Spleen (tissue), 11 donors: ENCODE data around the gene PREPL. TPM values are rescaled to one million over a fixed set of nuclear protein-coding genes. Genes with fewer than 3 reads are reported as not detected.

ENCODE experiments used
- DNase-seq: peaks from one replicate; pipeline ENCODE4 v3.0.0-alpha.2; 2020
- H3K27ac ChIP-seq, 8 donors: fragments of 200-600 bp; sonication (generic) in 7 of 8; 1 replicate in 4 of 8; 2 replicates in 4 of 8; pipeline versions ENCODE4 v1.5.0 to v1.8.0; 2016 to 2021; ENCODE audit warnings: inconsistent platforms in 4 of 8, mild to moderate bottlenecking in 4 of 8, moderate library complexity in 1 of 8
- H3K27me3 ChIP-seq, 7 donors: fragments of 200-600 bp; sonication (generic) in 6 of 7; replicated peaks in 1 of 7; 1 replicate in 4 of 7; 2 replicates in 3 of 7; pipeline versions ENCODE4 v1.5.0 to v1.8.0; 2016 to 2021; ENCODE audit warnings: inconsistent platforms in 3 of 7, mild to moderate bottlenecking in 1 of 7
- H3K36me3 ChIP-seq, 6 donors: fragments of 200-600 bp; sonication (generic) in 5 of 6; 1 replicate in 4 of 6; 2 replicates in 2 of 6; pipeline versions ENCODE4 v1.5.0 to v1.8.0; 2016 to 2021; ENCODE audit warnings: inconsistent platforms in 2 of 6
- H3K4me1 ChIP-seq, 6 donors: fragments of 200-600 bp; sonication (generic) in 5 of 6; 1 replicate in 3 of 6; 2 replicates in 3 of 6; pipeline versions ENCODE4 v1.5.0 to v1.8.0; 2016 to 2021; ENCODE audit warnings: inconsistent platforms in 3 of 6
- H3K4me3 ChIP-seq, 8 donors: fragments of 200-600 bp; sonication (generic) in 7 of 8; 1 replicate in 4 of 8; 2 replicates in 4 of 8; pipeline versions ENCODE4 v1.5.0 to v1.8.0; 2016 to 2021; ENCODE audit warnings: inconsistent platforms in 4 of 8, mild to moderate bottlenecking in 4 of 8, moderate library complexity in 2 of 8
- H3K9me3 ChIP-seq, 8 donors: fragments of 200-600 bp; sonication (generic) in 7 of 8; 1 replicate in 4 of 8; 2 replicates in 4 of 8; pipeline versions ENCODE4 v1.5.0 to v1.8.0; 2016 to 2021; ENCODE audit warnings: inconsistent platforms in 4 of 8
- POLR2A ChIP-seq, 3 donors: fragments of 450-650 bp; IDR thresholded peaks; one replicate each; pipeline ENCODE4 v1.5.1; 2017; ENCODE audit warnings: antibody characterized with exemption in 3 of 3, mild to moderate bottlenecking in 1 of 3
- POLR2AphosphoS5 ChIP-seq, 3 donors: sonication (generic); formaldehyde crosslinking; IDR thresholded peaks; one replicate each; pipeline ENCODE4 v1.5.1; 2017; ENCODE audit warnings: antibody characterized with exemption in 3 of 3
- WGBS, 5 donors: extraction: QIAGEN DNeasy Blood & Tissue Kit in 3 of 5; methylation state at CpG; one replicate each; pipeline versions ENCODE4 v1.1.5 to v1.1.7; 2013 to 2018; 5-methylcytosine and 5-hydroxymethylcytosine counted together
- intact Hi-C: fragments of 100-400 bp; cut with DNase I; formaldehyde crosslinking; loops from one replicate; pipeline ENCODE4 v1.15.0; 2023; ENCODE audit warnings: low total_unique reads
- polyA plus RNA-seq, 3 donors: library from polyadenylated mRNA; stranded (reverse); fragments of 200-250 nt; gene quantifications; one replicate each; pipeline ENCODE4 v1.2.1, GENCODE V29; 2013
- total RNA-seq, 7 donors: library from RNA; depleted of rRNA in 3 of 7; stranded (reverse); fragments of >200 nt in 3 of 7; fragmentation: NEBNext Ultra II Directional in 4 of 7; extraction: Animal tissue kit (Norgen Biotek cat#: 25700) in 4 of 7; gene quantifications; one replicate each; pipeline versions ENCODE4 v1.1.0 to v1.2.1, GENCODE V29; 2016 to 2021
- TF ChIP-seq, protein P1 (sequence below), 11 experiments: fragments of 200-600 bp in 7 of 11; fragments of 450-650 bp in 4 of 11; sonication (generic) in 4 of 11; IDR thresholded peaks in 8 of 11; conservative IDR thresholded peaks in 3 of 11; 1 replicate in 7 of 11; 2 replicates in 4 of 11; pipeline versions ENCODE4 v1.4.0 to v1.8.0; 2016 to 2021; ENCODE audit warnings: antibody characterized with exemption in 11 of 11, inconsistent platforms in 4 of 11, mild to moderate bottlenecking in 1 of 11
- donor health status: healthy with polysubstance abuse.
- donor health status: DM: no; HTN: no; CAD: no; lungs with moderate emphysema.
- donor health status: DM: no; HTN: no; CAD: no.
- donor health status: Bipolar disorder and iron deficiency.
- donor health status: healthy.
- donor health status: DM: no; HTN: no; CAD: no.
- donor health status: DM: yes; HTN: yes; CAD: no.

PREPL gene
- total and polyA plus RNA-seq, 10 donors, result 4.0 to 34.4 (median 26.5) TPM

GRCh38 chr2:44301111-44301510, 60.2 kb downstream of the PREPL start:
- intact Hi-C loops, result no loop called here
- peaks cover 0 to 7% (median 0%) of the 10 kb centered on the region in 8 donors for H3K9me3 ChIP-seq
- TF ChIP-seq, protein P1, sequence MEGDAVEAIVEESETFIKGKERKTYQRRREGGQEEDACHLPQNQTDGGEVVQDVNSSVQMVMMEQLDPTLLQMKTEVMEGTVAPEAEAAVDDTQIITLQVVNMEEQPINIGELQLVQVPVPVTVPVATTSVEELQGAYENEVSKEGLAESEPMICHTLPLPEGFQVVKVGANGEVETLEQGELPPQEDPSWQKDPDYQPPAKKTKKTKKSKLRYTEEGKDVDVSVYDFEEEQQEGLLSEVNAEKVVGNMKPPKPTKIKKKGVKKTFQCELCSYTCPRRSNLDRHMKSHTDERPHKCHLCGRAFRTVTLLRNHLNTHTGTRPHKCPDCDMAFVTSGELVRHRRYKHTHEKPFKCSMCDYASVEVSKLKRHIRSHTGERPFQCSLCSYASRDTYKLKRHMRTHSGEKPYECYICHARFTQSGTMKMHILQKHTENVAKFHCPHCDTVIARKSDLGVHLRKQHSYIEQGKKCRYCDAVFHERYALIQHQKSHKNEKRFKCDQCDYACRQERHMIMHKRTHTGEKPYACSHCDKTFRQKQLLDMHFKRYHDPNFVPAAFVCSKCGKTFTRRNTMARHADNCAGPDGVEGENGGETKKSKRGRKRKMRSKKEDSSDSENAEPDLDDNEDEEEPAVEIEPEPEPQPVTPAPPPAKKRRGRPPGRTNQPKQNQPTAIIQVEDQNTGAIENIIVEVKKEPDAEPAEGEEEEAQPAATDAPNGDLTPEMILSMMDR (IDR thresholded peaks at IDR 0.05 in 8 of 11, conservative IDR thresholded peaks at IDR 0.05 in 3 of 11), result no peak
- TF ChIP-seq POLR2A (IDR thresholded peaks at IDR 0.05), result no peak
- H3K27ac ChIP-seq, result no peak overlapping the region
- no peaks in the 10 kb centered on the region for H3K4me1 ChIP-seq
- no peak for DNase-seq
- no peaks in the 10 kb centered on the region for H3K36me3 ChIP-seq
- H3K27me3 ChIP-seq, result no peaks in the 10 kb centered on the region
- no peak overlapping the region for H3K4me3 ChIP-seq
- WGBS, 5 donors, result 85 to 95% (median 90%) methylated on average over 4 to 5 of the region's 5 CpGs

GRCh38 chr2:44299635-44300034, 61.7 kb downstream of the PREPL start:
- 73 to 83% (median 81%) methylated on average over 4 of the region's 4 CpGs for WGBS, 5 donors
- DNase-seq, result no peak
- intact Hi-C loops, result no loop called here
- H3K9me3 ChIP-seq, result peaks cover 0 to 7% (median 0%) of the 10 kb centered on the region in 8 donors
- no peak overlapping the region for H3K4me3 ChIP-seq
- no peaks in the 10 kb centered on the region for H3K4me1 ChIP-seq
- no peaks in the 10 kb centered on the region for H3K36me3 ChIP-seq
- H3K27ac ChIP-seq, result no peak overlapping the region
- no peaks in the 10 kb centered on the region for H3K27me3 ChIP-seq
- no peak for TF ChIP-seq POLR2AphosphoS5 (IDR thresholded peaks at IDR 0.05)
- no peak for TF ChIP-seq POLR2A (IDR thresholded peaks at IDR 0.05)
- TF ChIP-seq, protein P1 (IDR thresholded peaks at IDR 0.05 in 8 of 11, conservative IDR thresholded peaks at IDR 0.05 in 3 of 11), result no peak

GRCh38 chr2:44297431-44297830, 63.9 kb downstream of the PREPL start:
- TF ChIP-seq POLR2AphosphoS5 (IDR thresholded peaks at IDR 0.05) (no peak), POLR2A (IDR thresholded peaks at IDR 0.05) (no peak)
- TF ChIP-seq, protein P1 (IDR thresholded peaks at IDR 0.05 in 8 of 11, conservative IDR thresholded peaks at IDR 0.05 in 3 of 11), result no peak
- Histone ChIP-seq H3K4me3 (no peak overlapping the region), H3K27me3 (peaks cover 0 to 2% (median 0%) of the 10 kb centered on the region in 7 donors), H3K36me3 (no peaks in the 10 kb centered on the region), H3K9me3 (no peaks in the 10 kb centered on the region), H3K27ac (no peak overlapping the region), H3K4me1 (no peaks in the 10 kb centered on the region)
- intact Hi-C loops, result no loop called here
- no peak for DNase-seq
- 89 to 97% (median 91%) methylated on average over 2 of the region's 2 CpGs for WGBS, 5 donors

GRCh38 chr2:44296653-44297052, 64.6 kb downstream of the PREPL start:
- Histone ChIP-seq H3K36me3 (no peaks in the 10 kb centered on the region), H3K4me3 (no peak overlapping the region), H3K27me3 (peaks cover 0 to 10% (median 0%) of the 10 kb centered on the region in 7 donors), H3K4me1 (peaks cover 0 to 5% (median 0%) of the 10 kb centered on the region in 6 donors), H3K9me3 (no peaks in the 10 kb centered on the region), H3K27ac (no peak overlapping the region)
- TF ChIP-seq, protein P1 (IDR thresholded peaks at IDR 0.05 in 8 of 11, conservative IDR thresholded peaks at IDR 0.05 in 3 of 11), result no peak
- intact Hi-C loops, result no loop called here
- no peak for DNase-seq
- 75 to 85% (median 80%) methylated on average over 5 of the region's 5 CpGs for WGBS, 5 donors
